Liver (tissue), 9 donors: ENCODE measurements around the gene PAX5. TPM values are rescaled to one million over a fixed set of nuclear protein-coding genes. Genes with fewer than 3 reads are reported as not detected.

Experiments used
- DNase-seq: peaks from one replicate; pipeline ENCODE4 v3.0.0-alpha.2; 2017; ENCODE audit warnings: low spot score
- H3K27ac ChIP-seq, 2 donors: one replicate each; pipeline ENCODE4 v1.7.0; 2013; ENCODE audit warnings: inconsistent platforms in 2 of 2, low read length in 2 of 2, control low read depth in 1 of 2, low read depth in 1 of 2, mild to moderate bottlenecking in 1 of 2
- H3K27me3 ChIP-seq, 4 donors: one replicate each; pipeline versions ENCODE4 v1.6.1 to v1.7.0; 2013; ENCODE audit warnings: low read length in 3 of 4, inconsistent platforms in 1 of 4, mild to moderate bottlenecking in 1 of 4, moderate library complexity in 1 of 4; ENCODE audit not compliant: control insufficient read depth in 4 of 4, insufficient read depth in 4 of 4
- H3K36me3 ChIP-seq, 4 donors: one replicate each; pipeline versions ENCODE4 v1.6.1 to v1.7.0; 2013; ENCODE audit warnings: low read length in 3 of 4, mild to moderate bottlenecking in 3 of 4, low read depth in 1 of 4, moderate library complexity in 1 of 4; ENCODE audit not compliant: control insufficient read depth in 4 of 4, insufficient read depth in 3 of 4
- H3K4me1 ChIP-seq, 4 donors: one replicate each; pipeline versions ENCODE4 v1.6.1 to v1.7.0; 2013; ENCODE audit warnings: low read length in 3 of 4, mild to moderate bottlenecking in 3 of 4, moderate library complexity in 1 of 4; ENCODE audit not compliant: control insufficient read depth in 4 of 4, insufficient read depth in 4 of 4
- H3K4me3 ChIP-seq, 3 donors: one replicate each; pipeline versions ENCODE4 v1.6.1 to v1.7.0; 2013; ENCODE audit warnings: low read length in 3 of 3, control low read depth in 1 of 3, low read depth in 1 of 3, mild to moderate bottlenecking in 1 of 3
- H3K9ac ChIP-seq, 2 donors: one replicate each; pipeline ENCODE4 v1.7.0; 2013; ENCODE audit warnings: low read length in 2 of 2, mild to moderate bottlenecking in 2 of 2, moderate library complexity in 2 of 2, control low read depth in 1 of 2, low read depth in 1 of 2
- H3K9me3 ChIP-seq, 4 donors: one replicate each; pipeline versions ENCODE4 v1.6.1 to v1.7.0; 2013; ENCODE audit warnings: low read length in 3 of 4; ENCODE audit not compliant: control insufficient read depth in 4 of 4
- CTCF ChIP-seq: fragments of 150-350 bp; IDR thresholded peaks from 2 replicates; pipeline ENCODE4 v1.5.1; 2017; ENCODE audit warnings: improper control_type of control experiment, low read depth, low read length; ENCODE audit not compliant: missing input control
- FOXA1 ChIP-seq: IDR thresholded peaks from 2 replicates; pipeline ENCODE4 v1.6.1; 2016; ENCODE audit warnings: antibody characterized with exemption
- HNF4A ChIP-seq, 2 donors: conservative IDR thresholded peaks; 2 replicates each; pipeline ENCODE4 v1.6.1; 2016; ENCODE audit warnings: antibody characterized with exemption in 2 of 2, mild to moderate bottlenecking in 2 of 2
- JUND ChIP-seq, 2 donors: IDR thresholded peaks; 2 replicates each; pipeline ENCODE4 v1.6.1; 2016; ENCODE audit warnings: antibody characterized with exemption in 2 of 2
- MAX ChIP-seq: IDR thresholded peaks from 2 replicates; pipeline ENCODE4 v1.6.1; 2016; ENCODE audit warnings: antibody characterized with exemption
- RAD21 ChIP-seq, 2 donors: IDR thresholded peaks; 2 replicates each; pipeline ENCODE4 v1.6.1; 2016; ENCODE audit warnings: antibody characterized with exemption in 2 of 2, mild to moderate bottlenecking in 2 of 2
- TAF1 ChIP-seq: conservative IDR thresholded peaks from 2 replicates; pipeline ENCODE4 v1.6.1; 2016; ENCODE audit warnings: antibody characterized with exemption, mild to moderate bottlenecking
- ZBTB33 ChIP-seq: IDR thresholded peaks from 2 replicates; pipeline ENCODE4 v1.6.1; 2016; ENCODE audit warnings: antibody characterized with exemption
- whole genome bisulfite sequencing: extraction: QIAGEN DNeasy Blood & Tissue Kit; methylation state at CpG from one replicate; pipeline ENCODE4 v1.1.7; 2013; 5-methylcytosine and 5-hydroxymethylcytosine counted together
- polyA plus RNA-seq, 2 donors: library from polyadenylated mRNA; stranded (reverse) in 1 of 2; unstranded in 1 of 2; fragments of 200-250 nt in 1 of 2; fragments of >200 nt in 1 of 2; fragmentation: Nextera tagmentation in 1 of 2; extraction: Ambion mirVana in 1 of 2; gene quantifications; one replicate each; pipeline versions ENCODE4 v1.2.1 to v1.2.3, GENCODE V29; 2013 to 2015
- total RNA-seq, 2 donors: library from RNA; depleted of rRNA; stranded (reverse); fragments of >200 nt; gene quantifications; one replicate each; pipeline ENCODE4 v1.2.3, GENCODE V29; 2014
- donor health status: healthy.
- donor health status: healthy.
- donor health status: healthy.
- donor health status: healthy.
- donor health status: healthy.

PAX5 gene
- total and polyA plus RNA-seq, 4 donors = 0.05 to 2.7 (median 0.11) TPM

- no peak for DNase-seq
- TF ChIP-seq ZBTB33 (no peak), TAF1 (no peak)
These were observed 240.8 kb downstream of the PAX5 start for GRCh38 chr9:36793277-36793676.

GRCh38 chr9:36791222-36791950 is 242.7 kb downstream of the PAX5 start:
- Histone ChIP-seq H3K36me3 (no peaks in the 10 kb centered on the region), H3K27ac (no peak overlapping the region), H3K9me3 (peaks cover 0 to 7% (median 3%) of the 10 kb centered on the region in 4 donors), H3K27me3 (peaks cover 0 to 2% (median 0%) of the 10 kb centered on the region in 4 donors), H3K9ac (no peak overlapping the region), H3K4me1 (no peaks in the 10 kb centered on the region), H3K4me3 (no peak overlapping the region)
- no peak for TF ChIP-seq CTCF
- 81% methylated on average over 9 of the region's 9 CpGs for WGBS
- DNase-seq = no peak

More at GRCh38 chr9:36793277-36793676, 240.8 kb downstream of the PAX5 start:
- Histone ChIP-seq H3K36me3 (no peaks in the 10 kb centered on the region), H3K27ac (no peak overlapping the region), H3K9ac (no peak overlapping the region), H3K9me3 (peaks cover 0 to 10% (median 3%) of the 10 kb centered on the region in 4 donors), H3K27me3 (no peaks in the 10 kb centered on the region), H3K4me3 (no peak overlapping the region), H3K4me1 (no peaks in the 10 kb centered on the region)
- 74% methylated on average over 2 of the region's 2 CpGs for WGBS

- TF ChIP-seq MAX (no peak), JUND (IDR thresholded peaks at IDR 0.05) (no peak)
These were observed 244.2 kb downstream of the PAX5 start for GRCh38 chr9:36789886-36790285.

GRCh38 chr9:36788534-36788933 is 245.5 kb downstream of the PAX5 start:
- TF ChIP-seq MAX (no peak), HNF4A (conservative IDR thresholded peaks at IDR 0.05) (no peak), FOXA1 (no peak), RAD21 (IDR thresholded peaks at IDR 0.05) (no peak), JUND (IDR thresholded peaks at IDR 0.05) (no peak), CTCF (peak; percentile 30)

More at GRCh38 chr9:36789886-36790285, 244.2 kb downstream of the PAX5 start:
- peaks cover 0 to 7% (median 3%) of the 10 kb centered on the region in 4 donors for H3K9me3 ChIP-seq
- H3K27me3 ChIP-seq = peaks cover 0 to 2% (median 0%) of the 10 kb centered on the region in 4 donors
- H3K36me3 ChIP-seq = no peaks in the 10 kb centered on the region
- H3K27ac ChIP-seq = no peak overlapping the region
- H3K4me3 ChIP-seq = no peak overlapping the region
- no peak for DNase-seq
- WGBS = 56% methylated on average over 3 of the region's 3 CpGs
- no peak overlapping the region for H3K9ac ChIP-seq
- no peaks in the 10 kb centered on the region for H3K4me1 ChIP-seq

More at GRCh38 chr9:36788534-36788933, 245.5 kb downstream of the PAX5 start:
- Histone ChIP-seq H3K27me3 (peaks cover 0 to 4% (median 1%) of the 10 kb centered on the region in 4 donors), H3K4me1 (no peaks in the 10 kb centered on the region), H3K9ac (no peak overlapping the region), H3K4me3 (no peak overlapping the region), H3K36me3 (no peaks in the 10 kb centered on the region), H3K27ac (no peak overlapping the region), H3K9me3 (peaks cover 0 to 4% (median 2%) of the 10 kb centered on the region in 4 donors)
- WGBS = 53% methylated on average over 5 of the region's 5 CpGs
- no peak for DNase-seq
